Activated CD4-positive, alpha-beta T cell treated with anti-CD3 and anti-CD28 coated beads for 1 hour (primary cell): ENCODE data around the gene GBA2.

Source experiments
- DNase-seq: peaks from one replicate; pipeline ENCODE4 v3.0.0-alpha.2; 2020

Gene GBA2

GRCh38 chr9:35736201-35736633 lies 12.8 kb downstream of the GBA2 start:
- DNase-seq: peak; percentile 55

- DNase-seq: no peak
Observed at GRCh38 chr9:35734096-35734495, 14.9 kb downstream of the GBA2 start.

GRCh38 chr9:35732800-35733541 lies 16.1 kb downstream of the GBA2 start:
- no peak for DNase-seq

- DNase-seq: peak; percentile 96
Observed at GRCh38 chr9:35732185-35732799, 16.7 kb downstream of the GBA2 start, which contains the start of the genes CREB3 and TLN1. Gene CREB3 (plus strand): TSS chr9:35732666. CDS start chr9:35732773, 107 bp downstream. Gene TLN1 (minus strand): TSS chr9:35732195. CDS start chr9:35725694, 6,501 bp downstream.

GRCh38 chr9:35731415-35732184 lies 17.4 kb downstream of the GBA2 start:
- DNase-seq: no peak

GRCh38 chr9:35730486-35730854 lies 18.6 kb downstream of the GBA2 start:
- DNase-seq: no peak

- no peak for DNase-seq
Observed at GRCh38 chr9:35729700-35730485, 19.1 kb downstream of the GBA2 start.

- DNase-seq: no peak
Observed at GRCh38 chr9:35729101-35729500, 19.9 kb downstream of the GBA2 start.

- no peak for DNase-seq
Observed at GRCh38 chr9:35728041-35728971, 20.7 kb downstream of the GBA2 start.

- no peak for DNase-seq
Observed at GRCh38 chr9:35727676-35728040, 21.4 kb downstream of the GBA2 start.

GRCh38 chr9:35726931-35727330 lies 22.1 kb downstream of the GBA2 start:
- DNase-seq: no peak

- no peak for DNase-seq
Observed at GRCh38 chr9:35725362-35725761, 23.7 kb downstream of the GBA2 start.

GRCh38 chr9:35723908-35724307 lies 25.1 kb downstream of the GBA2 start:
- DNase-seq: no peak

- no peak for DNase-seq
Observed at GRCh38 chr9:35723426-35723825, 25.6 kb downstream of the GBA2 start.

GRCh38 chr9:35719546-35719945 lies 29.5 kb downstream of the GBA2 start:
- no peak for DNase-seq

GRCh38 chr9:35718721-35719511 lies 30.1 kb downstream of the GBA2 start:
- DNase-seq: no peak

GRCh38 chr9:35717132-35717870 lies 31.7 kb downstream of the GBA2 start:
- no peak for DNase-seq

- no peak for DNase-seq
Observed at GRCh38 chr9:35716230-35716629, 32.8 kb downstream of the GBA2 start.

- DNase-seq: no peak
Observed at GRCh38 chr9:35714579-35715252, 34.3 kb downstream of the GBA2 start.

GRCh38 chr9:35714123-35714522 lies 34.9 kb downstream of the GBA2 start:
- no peak for DNase-seq
